ENCODE results near the gene PRDM1. TPM values are rescaled to one million over a fixed set of nuclear protein-coding genes. Genes with fewer than 3 reads are reported as not detected.
"Not testable (repeated sequence)": the region's sequence is repeated elsewhere in the genome, so short reads cannot be mapped to it uniquely, and the experiment has no call there.

PRDM1 gene
- total RNA-seq, 1 donor from 2014 or later = 2.3 TPM

DNA sequence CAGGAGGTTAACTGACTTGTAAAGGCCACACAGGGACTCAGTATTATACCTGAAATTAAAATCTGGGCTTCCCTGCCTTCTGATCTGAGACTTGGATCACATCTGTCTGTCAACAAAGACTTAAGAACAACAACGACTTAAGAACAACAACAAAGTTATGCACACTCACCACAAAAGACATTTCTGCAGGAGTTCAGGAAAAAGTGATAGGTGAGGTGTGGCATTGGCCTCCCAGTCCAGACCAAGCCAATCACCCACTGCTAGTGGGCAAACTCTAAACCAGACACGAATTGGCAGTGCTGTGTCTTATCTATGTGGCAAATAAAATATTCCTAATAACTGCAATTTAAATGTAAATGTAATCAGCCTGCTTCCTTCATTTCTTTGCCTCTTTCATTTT lies 61.3 kb downstream of the PRDM1 start:
- Mint-ChIP-seq H3K4me3 (no peak overlapping the region), H3K9me3 (no peaks in the 10 kb centered on the region), H3K27me3 (ENCODE audit: low read depth) (no peaks in the 10 kb centered on the region), H3K27ac (no peak overlapping the region), H3K4me1 (peaks cover 31% of the 10 kb centered on the region), H3K36me3 (no peaks in the 10 kb centered on the region)
- DNase-seq (ENCODE audit: low spot score in 2 of 2, unreplicated experiment in 2 of 2) = no peak
- TF ChIP-seq, protein P1, sequence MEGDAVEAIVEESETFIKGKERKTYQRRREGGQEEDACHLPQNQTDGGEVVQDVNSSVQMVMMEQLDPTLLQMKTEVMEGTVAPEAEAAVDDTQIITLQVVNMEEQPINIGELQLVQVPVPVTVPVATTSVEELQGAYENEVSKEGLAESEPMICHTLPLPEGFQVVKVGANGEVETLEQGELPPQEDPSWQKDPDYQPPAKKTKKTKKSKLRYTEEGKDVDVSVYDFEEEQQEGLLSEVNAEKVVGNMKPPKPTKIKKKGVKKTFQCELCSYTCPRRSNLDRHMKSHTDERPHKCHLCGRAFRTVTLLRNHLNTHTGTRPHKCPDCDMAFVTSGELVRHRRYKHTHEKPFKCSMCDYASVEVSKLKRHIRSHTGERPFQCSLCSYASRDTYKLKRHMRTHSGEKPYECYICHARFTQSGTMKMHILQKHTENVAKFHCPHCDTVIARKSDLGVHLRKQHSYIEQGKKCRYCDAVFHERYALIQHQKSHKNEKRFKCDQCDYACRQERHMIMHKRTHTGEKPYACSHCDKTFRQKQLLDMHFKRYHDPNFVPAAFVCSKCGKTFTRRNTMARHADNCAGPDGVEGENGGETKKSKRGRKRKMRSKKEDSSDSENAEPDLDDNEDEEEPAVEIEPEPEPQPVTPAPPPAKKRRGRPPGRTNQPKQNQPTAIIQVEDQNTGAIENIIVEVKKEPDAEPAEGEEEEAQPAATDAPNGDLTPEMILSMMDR (IDR thresholded peaks at IDR 0.05; ENCODE audit: unreplicated experiment) = no peak

DNA sequence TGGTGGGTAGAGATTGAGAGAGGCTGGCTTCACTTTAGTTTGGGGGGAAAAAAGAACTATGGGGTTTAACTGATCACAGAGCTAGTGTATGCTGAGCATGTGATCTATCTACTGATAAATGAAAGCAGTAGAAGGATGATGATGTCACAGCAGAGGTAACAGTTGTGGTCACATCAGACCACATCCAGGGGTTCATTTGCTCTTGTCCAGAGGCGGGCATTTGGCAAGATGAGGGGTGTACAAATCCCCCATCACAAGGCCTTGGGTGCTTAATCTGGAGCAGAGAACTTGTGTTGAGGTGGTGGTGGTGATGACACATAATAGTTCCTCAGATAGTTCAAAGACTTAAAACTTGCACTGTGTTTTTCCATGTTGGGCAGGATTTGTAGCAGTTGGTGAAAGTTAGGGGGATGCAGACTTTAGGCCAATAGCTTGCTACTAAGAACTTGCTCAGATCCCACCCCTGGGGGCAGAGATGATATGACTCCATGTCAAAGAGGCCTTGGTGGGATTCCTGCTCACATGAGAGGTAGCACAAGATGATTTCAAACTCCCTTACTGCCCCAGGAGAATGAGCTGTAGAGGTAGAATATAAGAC lies 63.4 kb downstream of the PRDM1 start:
- Mint-ChIP-seq H3K9me3 (peaks cover 3% of the 10 kb centered on the region), H3K4me1 (peaks cover 18% of the 10 kb centered on the region), H3K27ac (no peak overlapping the region), H3K27me3 (ENCODE audit: low read depth) (no peaks in the 10 kb centered on the region), H3K4me3 (no peak overlapping the region), H3K36me3 (no peaks in the 10 kb centered on the region)
- TF ChIP-seq, protein P1 (IDR thresholded peaks at IDR 0.05; ENCODE audit: unreplicated experiment) = no peak
- no peak for DNase-seq (ENCODE audit: low spot score in 2 of 2, unreplicated experiment in 2 of 2)

DNA sequence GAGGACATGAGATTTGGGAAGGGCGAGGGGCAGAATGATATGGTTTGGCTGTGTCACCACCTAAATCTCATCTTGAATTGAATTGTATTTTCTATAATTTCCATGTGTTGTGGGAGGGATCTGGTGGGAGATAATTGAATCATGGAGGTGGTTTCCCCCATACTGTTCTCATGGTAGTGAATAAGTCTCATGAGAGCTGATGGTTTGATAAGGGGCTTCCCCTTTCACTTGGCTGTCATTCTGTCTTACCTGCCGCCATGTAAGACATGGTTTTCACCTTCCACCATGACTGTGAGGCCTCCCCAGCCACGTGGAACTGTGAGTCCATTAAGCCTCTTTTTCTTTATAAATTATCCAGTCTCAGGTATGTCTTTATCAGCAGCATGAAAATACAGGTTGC lies 66.3 kb downstream of the PRDM1 start:
- H3K9me3 Mint-ChIP-seq; H3K36me3 Mint-ChIP-seq; H3K27ac Mint-ChIP-seq; H3K27me3 Mint-ChIP-seq (ENCODE audit: low read depth); H3K4me3 Mint-ChIP-seq; DNase-seq (ENCODE audit: low spot score in 2 of 2, unreplicated experiment in 2 of 2); H3K4me1 Mint-ChIP-seq: not testable (repeated sequence)

DNA sequence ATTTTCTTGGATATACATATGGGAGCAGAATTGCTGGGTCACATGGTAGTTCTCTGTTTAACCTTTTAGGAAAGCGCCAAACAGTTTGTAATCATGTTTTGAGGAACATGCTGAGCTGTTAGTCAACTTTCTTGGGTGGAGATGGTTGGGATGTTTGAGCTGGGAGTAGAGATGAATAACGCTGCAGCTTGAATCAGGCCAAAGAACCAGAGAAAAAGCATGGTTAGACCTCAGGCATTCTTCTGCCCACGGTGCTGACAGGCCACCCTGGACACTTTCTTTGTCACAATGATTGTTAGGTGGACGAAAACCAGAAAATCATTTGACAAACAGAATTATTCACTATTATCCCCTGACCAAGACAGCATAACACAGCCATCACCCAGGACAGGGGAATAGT lies 66.8 kb downstream of the PRDM1 start:
- Mint-ChIP-seq H3K4me1 (no peaks in the 10 kb centered on the region), H3K36me3 (no peaks in the 10 kb centered on the region), H3K4me3 (no peak overlapping the region), H3K27me3 (ENCODE audit: low read depth) (peaks cover 9% of the 10 kb centered on the region), H3K27ac (no peak overlapping the region), H3K9me3 (peaks cover 3% of the 10 kb centered on the region)
- TF ChIP-seq, protein P1 (IDR thresholded peaks at IDR 0.05; ENCODE audit: unreplicated experiment) = no peak
- DNase-seq (ENCODE audit: low spot score in 2 of 2, unreplicated experiment in 2 of 2) = no peak

DNA sequence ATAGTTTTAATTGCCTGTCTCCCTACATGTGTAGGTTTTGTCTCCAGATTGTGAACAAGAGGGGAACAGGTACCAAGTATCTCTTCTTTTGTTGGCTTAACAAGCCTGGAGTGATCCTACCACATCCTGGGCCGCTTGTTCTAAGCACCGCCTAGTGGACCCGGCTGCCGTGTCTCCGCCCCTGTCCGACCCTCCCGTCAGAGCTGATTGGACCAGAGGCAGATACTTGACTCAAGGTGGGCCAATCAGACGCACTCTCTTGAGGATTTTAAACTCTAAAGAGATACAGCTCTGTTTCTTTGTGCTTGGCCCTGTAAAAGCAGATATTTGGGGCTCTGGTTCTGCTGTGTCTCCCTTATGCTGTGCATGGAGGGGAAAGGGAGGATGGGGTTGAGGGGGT lies 68.2 kb downstream of the PRDM1 start:
- TF ChIP-seq, protein P1 (IDR thresholded peaks at IDR 0.05; ENCODE audit: unreplicated experiment) = no peak
- H3K4me3 Mint-ChIP-seq = no peak overlapping the region
- no peaks in the 10 kb centered on the region for H3K36me3 Mint-ChIP-seq
- no peak for DNase-seq (ENCODE audit: low spot score in 2 of 2, unreplicated experiment in 2 of 2)
- H3K27ac Mint-ChIP-seq = no peak overlapping the region
- H3K27me3 Mint-ChIP-seq (ENCODE audit: low read depth) = peaks cover 16% of the 10 kb centered on the region
- H3K4me1 Mint-ChIP-seq = no peaks in the 10 kb centered on the region
- peaks cover 3% of the 10 kb centered on the region for H3K9me3 Mint-ChIP-seq

DNA sequence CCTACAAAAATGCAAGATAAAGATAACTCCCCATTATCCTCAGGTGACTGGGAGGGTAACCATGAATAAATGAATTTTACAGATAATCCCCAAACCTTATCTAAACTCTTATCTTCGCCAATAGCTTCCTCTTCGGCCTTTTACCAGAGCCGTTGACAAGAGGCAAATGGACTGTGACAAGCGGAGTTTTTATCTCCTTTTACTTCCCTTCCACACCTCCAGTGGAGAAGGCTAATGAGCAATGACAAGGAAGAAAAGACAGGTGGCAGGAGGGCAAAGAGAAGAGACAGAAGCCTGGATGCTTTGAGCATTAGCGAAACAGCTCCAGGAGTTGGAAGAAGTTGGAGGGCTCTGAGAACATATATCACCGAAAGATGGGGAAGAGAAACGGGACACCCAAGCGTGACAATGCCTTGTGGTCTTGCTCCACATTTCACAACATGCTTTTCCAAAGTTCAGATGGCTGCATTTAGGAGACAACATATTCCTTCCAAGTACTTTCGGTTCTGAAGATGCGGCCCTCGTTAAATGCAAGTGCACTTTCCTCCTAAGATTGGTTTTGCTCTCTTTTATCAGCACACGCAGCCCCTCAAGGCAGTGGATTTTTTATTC lies 69.2 kb downstream of the PRDM1 start:
- no peak for DNase-seq (ENCODE audit: low spot score in 2 of 2, unreplicated experiment in 2 of 2)
- Mint-ChIP-seq H3K27ac (no peak overlapping the region), H3K4me1 (no peaks in the 10 kb centered on the region), H3K4me3 (no peak overlapping the region), H3K27me3 (ENCODE audit: low read depth) (peaks cover 16% of the 10 kb centered on the region), H3K9me3 (peaks cover 3% of the 10 kb centered on the region), H3K36me3 (no peaks in the 10 kb centered on the region)
- TF ChIP-seq, protein P1 (IDR thresholded peaks at IDR 0.05; ENCODE audit: unreplicated experiment) = no peak

Data from mesothelial cell of epicardium (in vitro differentiated cells).